ENCODE measurements around the gene EPB41L4B.

EPB41L4B gene

DNA sequence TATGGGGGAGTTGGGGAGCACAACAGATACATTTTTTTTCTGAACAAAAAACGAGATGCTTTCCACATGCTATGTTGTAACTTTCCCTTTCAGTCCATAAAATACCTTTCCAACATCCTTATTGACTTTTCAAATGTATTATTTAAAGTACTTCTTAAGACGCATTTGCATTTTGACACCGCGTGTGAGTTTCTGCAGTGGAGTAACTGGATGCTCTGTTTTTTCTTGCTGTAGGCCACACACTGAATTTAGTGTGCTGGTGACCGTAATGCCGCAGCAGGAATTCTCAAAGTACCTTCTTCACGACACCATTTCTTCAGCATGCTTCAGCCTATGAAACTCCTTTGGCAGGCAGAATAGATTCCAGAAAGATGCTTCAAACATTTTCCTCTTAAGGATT, 14.3 kb upstream of the EPB41L4B start:
- no peak overlapping the region for H3K4me3 ChIP-seq (ENCODE audit: low read length)
- no peak for DNase-seq (ENCODE audit: low read depth)
- no peak for TF ChIP-seq CTCF (IDR thresholded peaks at IDR 0.05; ENCODE audit: insufficient read depth, low read depth, low read length, missing control alignments)

DNA sequence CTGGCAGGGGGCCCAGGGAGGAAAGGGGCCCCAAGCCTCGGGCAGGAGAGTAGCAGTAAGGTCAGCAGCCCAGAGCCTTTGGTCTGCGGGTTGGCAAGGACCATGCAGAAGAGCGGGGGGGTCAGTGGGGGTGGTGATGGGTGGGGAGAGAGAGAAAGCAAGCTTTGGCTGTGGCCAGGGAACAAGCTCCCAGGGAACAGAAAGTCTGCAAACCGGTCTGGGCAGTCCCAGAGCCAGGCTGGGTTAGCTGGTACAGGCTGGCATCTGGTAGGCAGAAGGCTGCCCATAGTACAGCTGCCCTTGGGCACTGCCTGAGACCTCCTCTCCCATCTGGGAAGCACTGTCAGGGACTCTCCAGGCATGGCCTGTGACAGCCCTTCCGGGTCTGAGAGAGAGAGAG, 10.5 kb upstream of the EPB41L4B start:
- DNase-seq (ENCODE audit: low read depth), result peak; percentile 92
- TF ChIP-seq CTCF (IDR thresholded peaks at IDR 0.05; ENCODE audit: insufficient read depth, low read depth, low read length, missing control alignments), result no peak
- no peak overlapping the region for H3K4me3 ChIP-seq (ENCODE audit: low read length)

- no peak for TF ChIP-seq CTCF (IDR thresholded peaks at IDR 0.05; ENCODE audit: insufficient read depth, low read depth, low read length, missing control alignments)
- no peak for DNase-seq (ENCODE audit: low read depth)
- H3K4me3 ChIP-seq (ENCODE audit: low read length), result no peak overlapping the region
These were observed 8.9 kb upstream of the EPB41L4B start for GRCh38 chr9:109329638-109330258.

DNA sequence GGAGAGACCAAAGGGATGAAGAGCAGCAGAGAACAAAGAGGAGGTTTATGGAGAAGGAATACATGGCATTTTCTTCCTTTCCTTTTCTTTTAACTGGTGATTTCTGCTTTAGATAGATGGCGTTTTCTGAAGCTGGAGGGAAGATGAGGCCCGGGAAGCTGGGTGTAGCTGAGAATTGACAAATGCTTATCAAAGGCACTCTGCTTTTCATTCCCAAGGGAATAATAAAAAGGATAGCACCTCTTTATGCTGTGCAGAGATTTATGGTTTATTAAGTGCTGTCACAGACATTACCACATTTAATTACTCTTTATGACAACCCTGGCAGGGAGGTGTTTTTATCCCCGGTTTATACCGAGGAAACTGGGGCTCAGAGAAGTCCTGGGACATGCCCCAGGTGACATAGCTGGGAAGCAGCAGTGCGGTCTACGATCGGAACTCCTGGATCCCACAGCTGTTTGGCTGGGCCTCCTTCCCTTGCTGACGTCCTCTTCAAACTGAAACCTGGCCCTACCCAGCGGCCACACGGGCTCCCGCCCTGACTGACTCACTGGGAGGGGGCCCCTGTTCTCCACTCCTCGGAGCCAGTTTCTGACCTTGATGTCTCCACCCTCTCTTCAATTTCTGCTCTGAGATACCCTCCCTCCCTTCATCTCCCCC, 8.2 kb upstream of the EPB41L4B start:
- H3K4me3 ChIP-seq (ENCODE audit: low read length), result no peak overlapping the region
- no peak for TF ChIP-seq CTCF (IDR thresholded peaks at IDR 0.05; ENCODE audit: insufficient read depth, low read depth, low read length, missing control alignments)
- DNase-seq (ENCODE audit: low read depth), result peak; percentile 96

GRCh38 chr9:109325089-109325488, 4.2 kb upstream of the EPB41L4B start:
- DNase-seq (ENCODE audit: low read depth), result no peak
- no peak overlapping the region for H3K4me3 ChIP-seq (ENCODE audit: low read length)
- TF ChIP-seq CTCF (IDR thresholded peaks at IDR 0.05; ENCODE audit: insufficient read depth, low read depth, low read length, missing control alignments), result no peak

GRCh38 chr9:109323771-109324170, 2.9 kb upstream of the EPB41L4B start:
- DNase-seq (ENCODE audit: low read depth), result peak; percentile 65
- H3K4me3 ChIP-seq (ENCODE audit: low read length), result no peak overlapping the region
- no peak for TF ChIP-seq CTCF (IDR thresholded peaks at IDR 0.05; ENCODE audit: insufficient read depth, low read depth, low read length, missing control alignments)

DNA sequence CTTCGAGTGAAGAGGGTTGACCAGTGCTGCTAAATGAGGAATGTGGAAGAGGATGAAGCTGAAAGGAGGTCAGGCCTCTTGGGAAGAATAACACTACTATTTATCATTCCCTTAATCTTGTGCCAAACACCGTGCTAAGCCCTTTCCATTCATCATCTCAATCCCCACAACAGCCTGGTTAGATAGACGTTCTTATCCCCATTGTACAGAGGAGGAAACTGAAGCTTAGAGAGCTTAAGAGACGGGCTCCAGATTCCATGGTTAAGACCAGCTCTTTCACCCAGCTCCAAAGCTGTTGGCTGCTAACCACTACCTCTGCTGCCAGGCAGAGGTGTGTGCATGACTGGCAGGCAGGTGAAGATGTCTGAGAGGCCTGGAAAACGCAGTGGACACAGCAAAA, 868 bp upstream of the EPB41L4B start:
- H3K4me3 ChIP-seq (ENCODE audit: low read length), result no peak overlapping the region
- no peak for TF ChIP-seq CTCF (IDR thresholded peaks at IDR 0.05; ENCODE audit: insufficient read depth, low read depth, low read length, missing control alignments)
- DNase-seq (ENCODE audit: low read depth), result no peak

Data from epithelial cell of esophagus (primary cell).